ENCODE measurements around the gene CHAMP1.

Gene CHAMP1

DNA sequence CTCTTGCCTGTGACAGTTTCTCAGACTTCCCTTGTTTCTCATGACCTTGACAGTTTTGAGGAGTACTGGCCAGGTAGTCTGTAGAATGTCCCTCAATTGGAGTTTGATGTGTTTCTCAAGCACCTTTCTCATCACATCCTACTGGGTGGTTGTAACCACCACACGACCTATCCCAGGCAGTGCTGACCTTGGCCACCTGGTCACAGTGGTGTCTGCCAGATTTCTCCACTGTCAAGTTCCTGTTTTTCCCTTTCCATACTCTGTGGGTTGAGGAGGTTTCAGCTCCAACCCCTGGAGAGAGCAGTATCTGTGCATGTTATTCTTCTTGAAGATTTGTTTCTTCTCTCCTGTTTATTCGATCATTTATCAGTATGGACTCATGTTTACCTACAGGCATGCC, 41.3 kb upstream of the CHAMP1 start:
- H3K4me3 ChIP-seq (ENCODE audit: low read depth, low read length), result no peak overlapping the region
- TF ChIP-seq, protein P1, sequence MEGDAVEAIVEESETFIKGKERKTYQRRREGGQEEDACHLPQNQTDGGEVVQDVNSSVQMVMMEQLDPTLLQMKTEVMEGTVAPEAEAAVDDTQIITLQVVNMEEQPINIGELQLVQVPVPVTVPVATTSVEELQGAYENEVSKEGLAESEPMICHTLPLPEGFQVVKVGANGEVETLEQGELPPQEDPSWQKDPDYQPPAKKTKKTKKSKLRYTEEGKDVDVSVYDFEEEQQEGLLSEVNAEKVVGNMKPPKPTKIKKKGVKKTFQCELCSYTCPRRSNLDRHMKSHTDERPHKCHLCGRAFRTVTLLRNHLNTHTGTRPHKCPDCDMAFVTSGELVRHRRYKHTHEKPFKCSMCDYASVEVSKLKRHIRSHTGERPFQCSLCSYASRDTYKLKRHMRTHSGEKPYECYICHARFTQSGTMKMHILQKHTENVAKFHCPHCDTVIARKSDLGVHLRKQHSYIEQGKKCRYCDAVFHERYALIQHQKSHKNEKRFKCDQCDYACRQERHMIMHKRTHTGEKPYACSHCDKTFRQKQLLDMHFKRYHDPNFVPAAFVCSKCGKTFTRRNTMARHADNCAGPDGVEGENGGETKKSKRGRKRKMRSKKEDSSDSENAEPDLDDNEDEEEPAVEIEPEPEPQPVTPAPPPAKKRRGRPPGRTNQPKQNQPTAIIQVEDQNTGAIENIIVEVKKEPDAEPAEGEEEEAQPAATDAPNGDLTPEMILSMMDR (IDR thresholded peaks at IDR 0.05; ENCODE audit: low read depth, low read length), result no peak

DNA sequence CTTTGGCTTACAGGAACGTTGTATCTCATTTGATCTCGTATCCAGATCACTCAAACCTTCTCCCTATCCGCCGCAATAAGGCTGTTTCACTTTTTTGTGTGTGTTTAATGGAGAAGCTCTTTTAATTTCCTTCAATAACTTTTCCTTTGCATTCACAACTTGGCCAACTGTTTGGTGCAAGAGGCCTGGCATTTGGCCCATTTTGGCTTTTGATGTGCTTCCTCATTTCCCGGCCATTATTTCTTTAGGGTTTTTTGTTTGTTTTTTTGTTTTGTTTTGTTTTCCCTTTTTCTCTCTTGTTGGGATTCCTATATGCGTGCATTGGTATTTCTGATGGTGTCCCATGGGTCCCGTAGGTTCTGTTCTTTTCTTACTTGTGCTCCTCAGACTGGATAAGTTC, 39.0 kb upstream of the CHAMP1 start:
- TF ChIP-seq, protein P1 (IDR thresholded peaks at IDR 0.05; ENCODE audit: low read depth, low read length), result no peak
- no peak overlapping the region for H3K4me3 ChIP-seq (ENCODE audit: low read depth, low read length)

DNA sequence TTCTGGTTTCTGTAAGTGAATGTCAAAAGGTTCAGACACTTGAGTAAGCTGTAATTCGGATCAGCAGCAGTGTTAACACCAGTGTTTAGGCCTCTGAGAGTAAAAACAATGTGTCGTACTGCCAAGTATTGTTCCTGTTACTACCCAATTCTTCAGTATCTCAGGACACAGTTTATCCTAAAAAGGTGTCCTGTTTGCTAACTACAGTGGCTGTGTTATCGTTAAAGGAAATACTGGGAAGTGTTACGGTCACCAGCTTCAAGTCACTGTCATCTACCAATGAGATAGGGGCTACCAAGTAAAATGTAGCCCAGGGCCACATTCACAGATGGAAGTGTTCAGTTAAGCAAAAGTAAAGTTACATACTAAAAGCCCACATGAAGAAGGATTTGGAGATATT, 35.2 kb upstream of the CHAMP1 start:
- no peak overlapping the region for H3K4me3 ChIP-seq (ENCODE audit: low read depth, low read length)
- TF ChIP-seq, protein P1 (IDR thresholded peaks at IDR 0.05; ENCODE audit: low read depth, low read length), result no peak

DNA sequence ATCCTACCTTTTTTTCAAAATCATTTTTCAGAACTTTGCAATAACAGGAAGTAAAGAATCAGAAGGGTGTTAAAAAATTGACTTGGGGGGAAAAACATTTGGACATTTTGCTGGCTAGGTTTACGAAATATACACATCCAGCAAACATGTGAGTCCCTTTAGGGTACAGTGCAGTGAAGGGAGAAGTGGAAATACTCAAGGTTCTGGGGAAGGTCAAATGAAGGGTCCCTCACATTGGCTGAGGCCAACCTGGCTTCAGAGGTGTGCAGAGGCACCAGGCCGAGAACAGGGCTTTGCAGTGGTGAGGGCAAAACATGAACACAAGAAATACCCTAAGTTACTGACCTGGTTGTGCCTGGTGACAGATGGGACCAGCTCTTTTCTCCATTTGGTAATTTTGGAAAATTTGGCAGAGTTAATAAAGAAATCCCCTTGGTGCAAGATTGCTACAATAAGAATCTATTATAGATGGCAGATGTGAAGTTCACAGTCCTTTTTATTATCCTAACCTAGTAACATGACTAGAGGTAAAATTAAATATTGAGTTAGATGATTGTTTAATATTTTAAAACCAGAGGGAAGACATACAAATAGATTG, 34.4 kb upstream of the CHAMP1 start:
- H3K4me3 ChIP-seq (ENCODE audit: low read depth, low read length), result no peak overlapping the region
- TF ChIP-seq, protein P1 (IDR thresholded peaks at IDR 0.05; ENCODE audit: low read depth, low read length), result no peak

DNA sequence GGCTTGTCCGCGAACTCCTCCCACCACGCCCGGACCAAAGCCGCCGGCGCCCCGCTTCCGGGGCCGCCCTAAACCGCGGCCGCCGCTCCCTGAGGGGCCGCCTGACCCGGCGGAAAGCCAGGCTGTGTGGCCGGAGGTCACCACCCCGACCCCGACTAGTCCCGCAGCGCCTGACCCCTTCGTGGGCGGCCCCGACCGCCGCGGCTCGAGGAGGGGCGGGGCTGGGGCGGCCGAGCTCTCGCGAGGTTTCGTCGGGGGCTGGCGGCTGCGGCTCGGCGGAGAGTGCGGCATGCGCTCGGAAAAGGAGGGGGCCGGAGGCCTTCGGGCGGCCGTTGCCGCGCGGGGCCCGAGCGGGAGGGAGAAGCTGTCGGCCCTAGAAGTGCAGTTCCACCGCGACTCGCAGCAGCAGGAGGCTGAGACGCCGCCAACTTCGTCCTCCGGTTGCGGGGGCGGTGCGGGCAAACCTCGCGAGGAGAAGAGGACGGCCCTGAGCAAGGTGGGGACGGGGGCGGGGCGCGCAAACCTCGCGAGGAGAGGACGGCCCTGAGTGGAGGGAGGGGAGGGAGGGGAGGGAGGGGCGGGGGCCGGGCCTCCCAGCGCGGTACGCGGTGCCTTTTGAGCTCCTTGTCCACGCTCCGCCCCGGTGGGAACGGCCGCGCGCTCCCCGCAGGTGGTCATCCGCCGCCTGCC, 32.8 kb upstream of the CHAMP1 start, which contains the start of gene UPF3A:
TSS of gene UPF3A (plus strand) at position 251 of the 690 bp plus-strand sequence. CDS start at position 290, 39 bp downstream.
- TF ChIP-seq, protein P1 (IDR thresholded peaks at IDR 0.05; ENCODE audit: low read depth, low read length), result no peak
- H3K4me3 ChIP-seq (ENCODE audit: low read depth, low read length), result peak within 1 kb of the TSS; percentile 73

DNA sequence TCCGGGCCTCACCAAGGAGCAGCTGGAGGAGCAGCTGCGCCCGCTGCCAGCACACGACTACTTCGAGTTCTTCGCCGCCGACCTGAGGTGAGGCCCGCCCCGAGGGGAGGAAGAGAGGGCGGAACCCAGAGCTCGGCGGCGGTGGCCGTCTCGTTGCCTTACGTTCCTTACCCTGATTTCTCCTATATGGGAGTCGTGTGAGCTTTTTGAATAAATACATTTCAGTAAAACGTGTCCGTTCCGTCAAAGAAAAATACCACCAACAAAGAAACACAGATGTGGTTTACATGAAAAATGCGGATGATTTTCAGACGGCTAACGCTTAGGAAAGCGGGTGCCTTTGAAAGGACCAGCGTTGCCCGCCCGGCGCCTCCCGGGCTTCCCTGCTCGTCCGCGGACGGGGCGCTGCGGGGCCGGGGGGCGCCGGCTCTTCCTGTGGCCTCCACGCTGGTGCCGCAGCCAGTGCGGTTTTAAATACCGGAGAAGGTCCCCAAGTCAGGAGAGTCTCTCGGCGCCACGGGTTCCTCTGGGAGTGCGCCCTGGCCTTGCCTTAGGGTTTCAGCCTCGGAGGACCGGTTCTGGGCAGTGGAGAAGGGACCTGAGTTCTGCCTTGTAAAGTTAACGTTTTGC, 32.1 kb upstream of the CHAMP1 start:
- H3K4me3 ChIP-seq (ENCODE audit: low read depth, low read length), result peak overlapping the region; percentile 63
- TF ChIP-seq, protein P1 (IDR thresholded peaks at IDR 0.05; ENCODE audit: low read depth, low read length), result no peak

DNA sequence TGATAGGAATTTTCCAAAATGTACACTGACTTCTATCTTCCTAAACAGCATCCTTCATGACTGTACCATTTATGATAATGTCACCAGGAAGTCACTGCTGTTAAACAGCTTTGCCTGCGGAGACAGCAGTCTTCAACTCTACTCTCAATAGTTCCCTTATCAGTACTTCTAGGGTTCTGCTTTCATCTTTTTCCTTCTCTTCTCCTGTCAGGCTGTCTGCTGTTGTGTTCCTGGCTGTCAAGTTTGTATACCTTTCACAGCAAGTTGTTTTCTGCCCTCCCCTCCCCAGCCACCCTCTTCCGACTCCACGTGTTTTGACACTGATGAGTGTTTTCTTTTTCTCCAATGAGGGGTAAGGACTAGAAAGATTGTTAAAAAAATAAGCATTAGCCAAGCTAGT, 30.7 kb upstream of the CHAMP1 start:
- TF ChIP-seq, protein P1 (IDR thresholded peaks at IDR 0.05; ENCODE audit: low read depth, low read length), result no peak
- no peak overlapping the region for H3K4me3 ChIP-seq (ENCODE audit: low read depth, low read length)
